NCI-H146 (cell line): Measurements from ENCODE around the gene PRR23E.

Experiments used
- DNase-seq: peaks from one replicate; lab custom pipeline; 2025; lab: John Stamatoyannopoulos, UW

PRR23E gene, protein sequence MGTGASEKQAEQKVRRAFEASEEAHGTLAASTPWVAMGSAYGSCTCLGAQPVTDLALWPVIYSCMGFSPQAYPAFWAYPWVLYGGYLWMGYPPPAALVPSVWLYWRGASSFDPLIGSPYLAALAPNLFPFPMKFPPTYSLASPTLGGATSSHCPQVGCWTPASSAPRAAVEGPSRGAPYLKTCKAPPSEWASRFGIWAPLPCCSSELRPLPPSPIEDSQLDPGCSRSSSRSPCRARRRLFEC

DNA sequence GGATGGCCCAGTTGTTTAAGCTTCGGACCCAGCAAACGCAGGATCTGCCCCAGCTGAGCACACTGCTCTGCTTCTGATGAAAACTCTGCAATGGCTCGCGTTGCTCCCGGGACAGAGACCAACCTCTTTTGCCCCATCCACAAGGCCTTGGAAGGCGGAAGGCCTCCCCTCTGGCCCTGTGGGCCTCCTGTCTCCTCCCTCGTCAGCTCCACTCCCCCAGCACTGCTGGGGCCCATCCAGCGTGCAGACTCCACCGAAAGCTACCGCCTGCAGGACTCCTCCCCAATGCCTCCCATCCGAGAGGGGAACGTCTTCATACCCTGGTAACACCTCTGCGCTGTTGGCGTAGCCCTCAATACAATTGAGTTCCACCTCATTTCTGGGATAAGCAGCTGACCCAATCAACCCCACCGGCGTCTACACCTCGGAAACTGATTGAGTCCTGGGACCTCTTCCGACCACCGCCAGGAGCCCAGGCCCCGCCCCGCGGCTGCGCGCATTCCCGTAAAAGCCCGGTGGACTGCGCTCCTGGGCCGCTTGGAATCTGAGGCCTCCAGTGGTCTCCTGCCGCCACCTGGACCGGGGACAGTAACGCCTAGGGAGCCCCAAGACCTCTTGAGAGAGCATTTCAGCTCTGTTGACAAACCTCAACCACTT, at the start of gene PRR23E:
Gene PRR23E, plus strand, starts transcription at position 556 of the 657 bp plus-strand sequence. CDS start 3,555 bp downstream, outside the sequence.
- DNase-seq: no peak

DNA sequence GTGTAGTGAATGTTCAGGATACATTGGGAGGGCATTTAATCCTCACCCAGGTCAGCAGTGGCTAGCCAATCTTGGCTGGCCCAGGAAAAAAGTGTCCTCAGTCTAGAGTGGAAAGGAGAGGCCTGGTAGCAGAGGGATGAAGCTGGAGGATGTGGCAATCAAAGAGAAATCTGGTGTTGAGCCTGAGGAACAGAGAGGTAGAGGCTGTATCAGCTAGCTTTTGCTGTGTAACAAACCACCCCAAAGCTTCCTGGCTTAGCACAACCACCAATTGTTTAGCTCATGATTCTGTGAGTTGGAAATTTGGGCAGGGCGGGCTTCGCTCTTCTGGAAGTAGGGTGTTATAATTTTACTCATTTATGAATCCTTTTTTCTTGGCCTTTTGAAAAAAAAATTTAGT, 49.8 kb upstream of the PRR23E start:
- no peak for DNase-seq

DNA sequence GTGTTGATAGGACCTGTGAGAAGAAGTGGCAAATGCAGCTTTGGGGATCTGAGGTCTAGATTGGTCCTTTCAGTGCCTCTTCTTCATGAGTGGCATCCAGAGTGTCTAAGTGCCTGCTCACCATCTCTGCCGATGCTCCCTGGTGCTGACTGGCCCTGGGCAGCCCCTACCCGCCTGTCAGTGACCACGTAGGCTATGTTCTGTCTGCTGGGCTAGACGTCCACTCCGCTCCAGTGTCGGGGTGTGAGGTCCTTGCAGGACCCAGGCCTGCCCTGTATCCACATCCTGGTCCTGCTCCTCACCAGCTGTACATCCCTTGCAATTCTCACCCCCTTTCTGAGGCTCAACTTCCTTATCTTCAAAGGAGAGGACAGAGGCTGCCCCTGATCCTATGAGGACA, 48.3 kb upstream of the PRR23E start:
- DNase-seq: no peak

DNA sequence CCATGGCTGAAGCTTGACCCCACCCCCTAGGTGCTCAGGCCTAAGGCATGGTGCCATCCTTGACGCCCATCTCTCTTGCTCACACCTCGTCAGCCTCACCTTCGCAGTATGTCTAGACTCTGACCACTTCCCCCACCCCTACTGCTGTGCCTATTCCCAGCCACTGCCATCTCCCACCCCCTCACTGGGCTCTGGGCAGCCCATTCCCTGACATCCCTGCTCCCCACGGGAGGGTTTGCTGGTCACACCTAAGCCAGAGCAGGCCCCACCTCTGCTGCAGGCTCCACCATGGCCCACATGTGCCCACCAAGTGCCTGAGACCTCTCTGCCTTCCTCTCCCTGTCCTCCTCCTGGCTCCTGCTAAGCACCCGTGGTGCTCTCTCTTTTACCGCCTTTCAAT, 47.7 kb upstream of the PRR23E start:
- DNase-seq: no peak

DNA sequence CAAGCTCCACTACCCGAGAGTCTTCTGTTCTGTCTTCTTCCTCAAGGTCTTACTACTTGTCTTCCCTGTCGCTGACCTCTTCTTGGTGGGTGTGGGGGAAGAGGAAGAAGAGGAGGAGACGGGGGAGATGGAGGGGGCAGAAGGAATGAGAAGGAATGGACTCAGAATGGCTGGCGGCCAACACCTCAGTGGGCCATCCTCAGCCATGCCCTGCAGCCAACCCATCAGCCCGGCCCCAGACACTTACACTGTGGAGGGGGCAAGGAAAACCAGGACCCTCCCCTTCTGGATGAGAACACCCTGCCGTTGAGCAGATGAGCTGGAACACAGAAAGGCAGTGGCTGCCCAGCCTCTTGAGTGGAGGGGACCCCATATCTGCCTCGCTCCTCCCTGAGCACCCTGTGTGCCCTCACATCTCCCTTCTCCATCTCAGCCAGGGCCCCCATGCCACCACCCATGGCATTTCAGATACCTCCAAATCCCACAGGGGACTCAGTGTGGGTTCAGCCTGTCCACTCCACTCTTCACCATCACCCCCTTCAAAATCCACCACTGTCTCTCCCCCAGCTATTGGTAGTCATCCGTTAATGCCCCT, 45.5 kb upstream of the PRR23E start:
- no peak for DNase-seq

DNA sequence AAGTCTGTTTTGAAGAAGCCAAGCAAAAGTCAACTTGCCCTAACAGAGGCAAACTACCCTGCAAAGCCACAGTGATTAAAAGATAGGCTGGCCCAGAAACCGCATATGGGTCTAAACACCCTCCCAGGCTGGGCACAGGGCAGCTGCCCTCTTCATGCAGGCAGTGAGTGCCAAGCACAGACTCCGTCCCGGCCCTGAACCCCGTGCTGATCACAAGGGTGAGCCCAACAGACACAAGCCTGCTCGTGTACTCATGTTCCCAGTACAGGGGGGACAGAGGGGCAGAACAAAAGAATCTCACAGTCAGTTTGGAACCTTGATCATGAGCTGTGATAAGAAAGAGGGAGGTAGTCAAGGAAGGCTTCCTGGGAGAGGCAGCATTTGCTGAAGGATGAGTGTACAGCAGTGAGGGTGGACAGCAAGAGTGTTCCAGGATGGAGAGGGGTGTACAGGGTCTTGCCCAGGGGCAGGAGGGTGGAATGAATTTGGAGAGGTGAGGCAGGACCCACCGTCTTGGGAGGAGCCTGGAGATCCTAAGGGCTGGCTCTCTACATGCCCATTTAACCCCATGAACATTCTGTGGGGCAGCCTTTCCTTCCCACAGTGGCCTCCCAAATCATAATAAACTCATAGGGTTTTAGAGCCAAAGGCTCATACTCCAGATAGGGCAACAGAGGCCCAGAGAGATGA, 43.2 kb upstream of the PRR23E start:
- DNase-seq: no peak

DNA sequence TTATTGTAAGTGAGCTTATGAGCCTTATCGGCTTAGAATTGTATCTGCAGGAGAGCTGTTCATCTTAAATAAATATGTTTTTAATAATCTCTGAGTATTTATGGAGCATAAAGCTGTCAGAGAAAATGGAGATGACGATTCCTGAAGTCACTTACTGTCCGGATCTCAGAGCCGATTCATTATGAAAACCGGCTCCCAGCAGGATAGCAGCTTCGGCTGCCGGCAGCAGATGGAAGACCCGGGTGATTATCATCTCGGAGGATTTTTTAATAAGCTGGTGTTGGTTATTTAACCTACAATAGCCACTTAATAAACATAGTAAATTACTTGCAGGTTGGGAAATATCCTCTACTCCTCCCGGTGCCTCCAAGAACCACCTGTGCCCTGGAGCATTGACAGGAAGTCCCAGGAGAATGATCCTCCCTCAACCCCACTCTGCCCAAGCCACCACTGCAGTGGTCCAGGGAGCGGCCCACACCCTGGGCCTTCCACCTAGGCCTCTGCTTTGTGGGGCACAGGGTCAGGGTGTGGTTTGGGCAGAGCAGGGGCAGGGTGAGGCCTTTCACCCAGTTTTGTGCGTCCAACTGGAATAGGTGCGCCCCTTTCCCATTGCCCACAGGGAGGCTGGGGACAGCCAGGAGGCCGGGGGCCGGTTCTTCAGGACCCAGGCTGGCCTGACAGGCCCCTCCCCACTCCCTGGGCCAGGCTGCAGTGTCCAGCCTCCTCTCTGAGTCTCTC, 42.2 kb upstream of the PRR23E start:
- DNase-seq: peak; percentile 75

DNA sequence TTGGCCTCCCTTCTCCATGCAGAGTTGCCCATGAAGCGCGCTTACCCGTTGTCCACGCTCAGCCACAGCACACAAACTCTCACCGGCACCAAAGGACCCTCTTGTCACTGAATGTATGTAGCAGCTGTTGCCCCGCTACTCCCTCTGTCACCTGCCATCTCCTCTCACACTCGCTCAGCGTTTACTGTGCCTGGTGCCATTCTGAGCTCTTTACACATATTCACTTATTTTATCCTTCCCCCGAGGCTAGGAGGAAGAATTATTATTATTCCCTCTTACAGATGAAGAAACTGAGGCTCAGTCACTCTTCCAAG, 41.7 kb upstream of the PRR23E start:
- DNase-seq: no peak

DNA sequence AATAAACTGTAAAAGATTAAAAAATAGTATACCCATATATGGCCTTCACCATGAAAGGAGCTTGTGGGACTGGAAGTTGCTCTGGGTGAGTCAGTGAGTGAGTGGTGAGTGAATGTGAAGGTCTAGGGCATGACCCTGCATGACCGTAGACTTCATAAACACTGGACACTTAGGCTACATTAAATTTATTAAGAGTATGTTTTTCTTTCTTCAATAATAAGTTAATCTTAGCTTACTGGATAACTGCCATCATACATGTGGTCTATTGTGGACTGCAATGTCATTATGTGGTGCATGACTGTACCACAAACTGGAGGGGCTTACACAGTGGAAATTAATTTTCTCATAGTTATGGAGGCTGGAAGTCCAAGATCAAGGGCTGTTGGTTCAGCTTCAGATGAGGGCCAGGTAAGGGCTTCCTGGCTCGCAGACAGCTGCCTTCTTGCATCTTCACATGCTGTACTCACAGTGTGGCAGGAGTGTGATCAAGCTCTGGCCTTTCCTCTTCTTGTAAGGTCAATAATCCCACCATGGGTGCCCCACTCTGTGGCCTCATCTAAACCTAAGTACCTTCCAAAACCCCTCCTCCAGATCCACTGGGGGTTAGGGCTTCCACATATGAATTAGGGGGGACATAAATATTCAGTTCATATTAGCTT, 40.8 kb upstream of the PRR23E start:
- no peak for DNase-seq

DNA sequence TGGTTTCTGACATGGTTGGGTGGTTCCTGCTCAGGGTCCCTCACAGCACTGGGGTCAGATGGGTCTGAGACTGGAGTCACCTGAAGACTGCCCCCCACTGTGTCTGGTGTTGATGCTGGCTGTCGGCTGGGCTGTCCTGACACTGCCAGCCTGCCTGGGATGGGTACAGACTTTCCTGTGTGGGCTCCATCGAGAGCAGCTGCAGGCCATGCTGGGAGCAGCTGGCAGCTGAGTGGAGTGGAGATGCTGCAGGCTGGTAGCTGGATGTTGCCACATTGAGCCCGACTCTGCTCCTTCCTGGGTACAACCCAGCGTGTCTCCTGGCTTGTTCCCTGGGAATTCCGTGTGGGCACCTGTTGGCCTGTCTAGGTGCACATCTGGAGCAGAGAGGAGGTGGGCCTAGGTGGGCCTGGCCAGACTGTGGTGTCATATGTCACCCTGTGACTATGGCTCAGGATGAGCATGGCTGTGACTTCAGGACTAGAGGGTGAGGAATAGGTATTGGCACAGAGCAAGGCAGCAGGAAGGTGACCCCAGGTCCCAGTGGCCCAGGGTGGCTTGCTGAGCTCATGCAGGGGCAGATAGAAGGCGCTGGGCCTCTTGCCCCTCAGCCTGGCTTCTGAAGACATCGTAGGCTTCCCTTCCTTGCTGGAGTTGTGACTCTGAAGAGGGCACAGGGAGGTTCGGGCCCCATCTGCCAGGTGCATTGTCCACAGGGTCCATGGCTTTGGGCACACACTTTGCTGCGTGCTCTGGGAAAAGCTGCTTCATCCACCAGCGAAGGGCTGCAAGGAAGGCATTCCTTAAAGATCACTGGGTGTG, 40.0 kb upstream of the PRR23E start:
- no peak for DNase-seq

DNA sequence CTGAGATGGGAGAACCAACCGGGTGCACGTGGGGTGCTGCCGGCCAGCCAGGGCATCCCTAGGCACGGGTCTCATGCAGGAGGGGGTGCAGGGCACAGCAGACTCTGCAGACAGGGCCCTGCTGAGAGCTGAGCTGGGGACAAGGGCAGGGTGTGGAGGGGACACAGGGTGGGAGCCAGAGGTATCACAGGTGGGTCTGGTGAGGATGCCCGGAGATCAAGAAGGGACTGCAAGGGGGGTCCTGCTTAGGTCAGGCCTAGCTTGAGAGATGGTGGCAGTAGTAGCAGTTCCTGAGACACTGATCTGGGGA, 39.5 kb upstream of the PRR23E start:
- no peak for DNase-seq

DNA sequence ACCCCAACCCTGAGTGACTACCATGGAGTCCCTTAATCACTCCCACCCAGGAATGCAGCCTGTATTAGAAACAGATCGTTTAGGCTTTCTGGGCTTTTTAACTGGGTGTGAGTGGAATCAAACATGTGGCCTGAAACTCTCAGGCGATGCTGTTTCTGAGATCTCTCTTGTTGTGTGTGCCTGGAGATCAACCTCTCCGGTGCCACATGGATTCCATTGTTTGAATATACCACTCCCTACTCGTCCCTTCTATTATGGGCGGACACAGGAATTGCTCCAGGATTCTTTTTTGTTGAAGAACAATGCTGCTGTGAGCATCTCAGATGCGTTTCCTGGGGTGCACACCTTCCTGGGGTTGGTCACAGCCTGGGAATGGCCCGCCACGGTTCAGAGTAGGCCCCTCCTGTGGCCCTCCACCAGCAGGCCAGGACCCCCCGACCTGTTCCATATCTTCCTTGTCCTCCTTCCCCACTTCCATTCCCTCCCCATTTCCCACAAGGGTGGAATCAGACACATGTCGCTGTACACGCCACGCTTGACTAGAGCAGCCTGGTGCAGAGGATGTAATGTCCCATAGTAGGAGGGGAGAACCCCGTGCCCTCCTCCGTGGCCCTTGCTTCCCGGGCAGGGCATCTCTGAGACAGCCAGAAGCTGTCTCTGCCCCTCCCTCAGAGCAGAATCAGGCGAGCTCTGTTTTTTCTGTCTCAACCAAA, 36.4 kb upstream of the PRR23E start:
- DNase-seq: peak; percentile 81

DNA sequence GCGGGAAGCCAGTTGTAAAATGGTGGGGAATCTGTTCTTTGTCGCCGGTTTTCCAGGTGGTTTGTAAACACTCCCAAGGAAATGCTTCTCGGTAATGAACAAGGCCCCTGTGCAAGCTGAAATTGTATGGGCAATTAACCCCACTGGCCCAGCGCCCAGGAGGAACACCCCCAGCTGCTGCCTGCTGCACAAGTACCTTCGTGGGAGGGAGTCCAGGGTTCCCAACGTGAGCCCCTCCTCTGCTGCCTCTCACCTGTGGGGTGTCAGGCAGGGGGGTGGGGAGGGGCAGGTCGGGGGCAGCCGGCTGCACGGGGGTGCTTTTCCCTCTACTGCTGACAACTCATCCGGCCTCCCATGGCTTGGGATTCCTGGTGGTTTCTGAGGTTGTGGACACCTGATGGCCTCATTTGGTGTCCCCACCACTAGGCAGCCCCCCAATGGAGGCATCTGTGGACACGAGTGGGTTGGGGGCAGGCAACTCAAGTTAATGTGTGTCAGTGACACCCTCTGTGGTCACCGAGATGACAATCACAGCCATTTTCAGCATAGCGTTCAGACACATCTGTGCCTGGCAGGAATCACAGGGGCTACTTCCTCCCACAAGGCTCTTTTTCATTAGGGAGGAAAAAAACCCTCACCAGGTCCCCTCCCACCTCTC, 35.6 kb upstream of the PRR23E start:
- peak; percentile 97 for DNase-seq

DNA sequence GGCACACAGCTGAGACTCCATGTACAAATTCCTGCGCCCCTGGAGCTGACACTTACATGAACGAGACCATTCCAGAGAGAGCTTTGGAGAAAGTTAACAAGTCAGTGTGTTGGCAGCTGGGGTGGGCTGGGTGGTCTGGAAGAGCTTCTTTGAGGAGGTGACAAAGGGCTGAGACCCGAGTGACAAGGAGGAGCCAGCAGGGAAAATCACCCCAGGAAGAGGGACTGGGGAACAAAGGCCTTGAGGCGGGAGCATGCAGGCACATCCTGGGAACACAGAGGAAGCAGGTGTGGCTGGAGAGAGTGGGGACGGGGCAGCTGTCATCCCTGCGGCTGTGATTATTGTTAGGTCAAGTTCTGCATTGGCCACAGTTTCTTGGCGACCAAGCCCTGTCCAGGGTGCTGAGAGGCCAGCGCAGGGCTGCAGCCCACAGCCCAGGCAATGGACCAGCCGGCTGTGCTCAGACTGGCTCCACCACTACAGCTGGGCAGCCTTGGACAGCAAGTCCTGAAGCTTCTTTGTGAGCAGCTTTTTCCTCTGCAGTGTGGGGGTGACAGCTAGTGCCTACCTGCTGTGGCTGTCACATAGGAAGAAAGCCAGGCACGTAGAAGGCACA, 34.2 kb upstream of the PRR23E start:
- DNase-seq: peak; percentile 99

DNA sequence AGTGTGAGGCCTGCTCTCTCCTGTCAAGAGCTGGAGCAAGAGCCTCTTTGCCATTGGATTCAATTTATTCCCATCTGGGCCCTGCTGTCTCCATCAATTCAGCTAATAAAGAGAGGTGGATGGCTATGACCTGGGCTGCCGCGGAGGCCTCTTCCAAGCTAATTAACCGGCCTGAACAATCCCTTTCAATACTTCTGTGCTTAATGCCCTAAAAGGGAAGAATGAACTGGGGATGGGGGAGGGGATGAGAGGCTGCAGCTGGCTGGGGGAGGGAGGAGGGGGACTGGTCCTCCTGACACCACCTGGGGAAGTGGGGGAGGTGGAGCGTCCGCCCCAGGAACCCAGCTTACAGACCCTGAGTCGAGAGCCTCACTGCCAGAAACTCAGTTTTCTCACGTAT, 33.4 kb upstream of the PRR23E start:
- peak; percentile 97 for DNase-seq

DNA sequence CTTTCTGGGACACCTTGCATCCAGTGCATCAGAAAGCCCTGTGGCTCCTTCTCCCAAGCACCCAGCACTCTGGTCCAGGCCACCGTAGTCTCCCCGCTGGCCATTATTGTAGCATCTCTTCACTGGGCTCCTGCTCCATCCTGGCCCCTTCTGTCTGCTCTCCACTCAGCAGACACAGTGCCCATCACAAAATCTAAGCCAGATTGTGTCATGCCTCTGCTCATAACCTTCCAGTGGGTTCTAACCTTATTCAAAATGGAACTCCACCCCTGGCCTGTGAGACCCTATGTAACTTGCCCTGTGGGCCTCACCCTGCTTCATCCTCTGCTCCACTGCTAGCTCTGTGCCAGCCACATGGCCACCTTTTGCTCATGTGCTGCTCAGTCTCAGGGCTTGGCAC, 31.7 kb upstream of the PRR23E start:
- DNase-seq: no peak

DNA sequence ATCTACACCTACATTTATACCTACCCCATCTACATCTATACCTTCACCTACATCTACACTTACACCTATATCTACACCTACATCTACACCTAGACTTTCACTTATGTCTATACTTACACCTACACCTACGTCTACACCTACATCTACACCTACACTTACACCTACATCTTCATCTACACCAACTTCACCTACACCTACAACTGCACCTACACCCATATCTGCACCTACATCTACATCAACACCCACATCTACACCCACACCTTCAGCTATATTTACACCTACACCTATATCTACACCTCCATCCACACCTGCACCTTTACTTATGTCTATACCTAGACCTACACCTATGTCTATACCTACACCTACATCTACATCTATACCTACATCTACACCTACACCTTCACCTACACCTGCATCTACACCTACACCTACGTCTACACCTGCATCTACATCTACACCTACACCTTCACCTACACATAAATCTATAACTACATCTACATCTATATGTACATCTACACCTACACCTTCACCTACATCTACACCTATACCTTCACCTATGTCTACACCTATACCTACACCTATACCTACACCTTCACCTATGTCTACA, 30.9 kb upstream of the PRR23E start:
- no peak for DNase-seq

DNA sequence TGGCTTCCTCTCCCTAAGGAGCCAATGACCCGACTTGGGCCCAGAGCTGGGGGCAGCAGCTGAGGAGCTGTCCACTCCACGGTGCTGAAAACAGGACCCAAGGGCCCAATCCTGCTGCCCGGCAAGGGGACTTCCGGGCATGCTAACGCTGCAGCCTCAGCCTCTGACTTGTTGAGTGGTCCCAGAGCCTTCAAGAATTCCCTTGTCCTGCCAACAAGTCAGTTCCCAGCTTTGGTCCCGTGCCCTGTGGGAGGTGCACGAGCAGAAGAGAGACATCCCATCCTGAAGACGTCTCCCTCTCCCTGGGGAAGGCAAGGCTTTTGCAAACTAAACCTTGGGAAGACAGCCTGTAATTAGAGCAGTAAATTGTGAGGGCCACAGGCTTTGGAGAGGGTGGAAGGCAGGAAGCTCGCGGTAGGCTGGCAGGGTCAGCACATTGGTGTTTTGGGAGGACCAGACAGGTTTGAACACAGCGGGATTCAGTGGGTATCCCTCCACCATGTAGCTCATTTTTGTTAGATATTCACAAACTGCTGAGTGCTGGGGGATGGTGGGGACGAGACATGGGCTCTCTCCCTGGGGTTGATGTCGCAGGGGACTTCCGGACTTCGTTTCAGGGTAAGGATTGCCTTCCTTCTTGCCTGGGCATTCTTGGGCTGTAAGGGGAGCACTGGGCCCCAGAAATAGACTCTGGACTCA, 29.8 kb upstream of the PRR23E start:
- no peak for DNase-seq

DNA sequence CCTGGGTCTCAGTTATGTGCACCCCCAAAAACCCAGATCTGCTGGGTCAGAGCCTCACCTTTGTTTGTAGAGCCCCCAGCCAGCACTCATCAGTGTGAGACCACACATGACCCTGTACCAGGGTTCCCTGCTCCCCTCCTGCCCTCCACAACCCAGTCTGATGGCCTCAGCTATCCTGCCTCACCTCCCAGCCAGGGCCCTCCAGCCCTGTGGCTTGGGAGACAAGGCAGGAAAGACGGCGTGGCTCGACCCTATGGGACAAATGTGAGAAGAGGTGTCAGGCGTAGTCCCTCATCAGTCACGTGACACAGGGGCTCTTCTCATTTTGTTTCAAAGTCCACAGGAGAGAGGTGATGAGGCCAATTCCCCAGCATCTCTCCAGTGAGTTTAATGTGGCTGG, 28.3 kb upstream of the PRR23E start:
- no peak for DNase-seq
